GM19238 (cell line): ENCODE results near the gene PFDN2.
A peak's percentile ranks its signal among the peaks of the same experiment; 100 is the strongest.
"Not testable (repeated sequence)": the region's sequence is repeated elsewhere in the genome, so short reads cannot be mapped to it uniquely, and the experiment has no call there.

Experiments
- DNase-seq: peaks from one replicate; pipeline ENCODE4 v3.0.0; 2011; ENCODE audit warnings: low spot score; ENCODE audit not compliant: insufficient read length

Gene PFDN2

DNA sequence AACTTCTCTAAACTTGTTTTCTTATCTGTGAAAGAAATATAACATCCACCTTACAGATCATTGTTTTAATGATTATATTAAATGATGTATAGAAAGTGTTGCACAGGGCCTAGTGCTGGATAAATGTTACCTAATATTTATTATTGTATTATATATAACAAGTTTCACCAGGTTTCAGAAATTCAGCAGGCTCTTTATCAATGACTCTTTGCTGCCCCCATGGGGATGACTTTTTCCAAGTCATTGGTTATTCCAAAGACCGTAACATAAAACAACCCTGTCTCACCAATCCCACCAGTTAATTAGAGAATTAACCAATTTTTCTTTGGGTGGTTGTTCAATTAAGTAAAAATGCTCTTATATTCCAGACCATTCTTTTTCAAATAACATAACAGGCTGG, 21.9 kb upstream of the PFDN2 start:
- DNase-seq: no peak

DNA sequence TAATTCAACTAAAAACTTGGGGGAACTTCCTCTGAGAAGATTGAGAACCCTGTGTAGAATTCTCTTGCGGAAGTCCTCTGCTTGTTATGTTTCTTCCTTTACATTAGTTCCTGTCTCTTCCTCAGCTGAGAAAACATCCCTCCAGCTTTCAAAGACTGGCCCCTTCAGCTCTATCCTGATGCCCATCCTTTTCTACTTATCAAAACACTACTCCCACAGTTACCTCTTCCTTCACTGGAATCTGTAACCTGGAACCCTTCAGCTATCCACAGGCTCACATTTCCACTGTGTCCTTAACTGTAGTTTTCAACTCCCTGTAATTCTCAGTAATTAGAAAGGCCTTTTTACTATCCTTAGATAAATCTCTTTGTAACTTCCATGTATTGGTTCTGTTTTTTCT, 20.6 kb upstream of the PFDN2 start:
- DNase-seq: no peak

DNA sequence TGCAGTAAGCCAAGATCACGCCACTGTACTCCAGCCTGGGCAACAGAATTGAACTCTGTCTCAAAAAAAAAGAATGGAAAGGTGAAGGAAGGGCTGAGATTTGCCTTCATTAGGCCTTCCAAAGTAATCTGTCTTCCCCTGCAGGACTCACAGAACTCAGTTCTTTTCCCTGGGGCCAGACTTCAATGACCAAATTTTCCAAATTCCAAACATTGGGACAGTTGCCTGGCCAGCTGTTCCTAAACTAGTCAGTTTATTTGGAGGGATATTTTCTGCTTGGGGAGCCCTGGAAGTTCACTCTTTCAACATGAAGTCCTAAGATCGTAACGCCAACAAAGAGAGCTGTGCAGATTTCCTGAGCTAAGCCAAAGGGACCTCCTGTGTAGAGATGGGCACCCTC, 20.0 kb upstream of the PFDN2 start:
- no peak for DNase-seq

DNA sequence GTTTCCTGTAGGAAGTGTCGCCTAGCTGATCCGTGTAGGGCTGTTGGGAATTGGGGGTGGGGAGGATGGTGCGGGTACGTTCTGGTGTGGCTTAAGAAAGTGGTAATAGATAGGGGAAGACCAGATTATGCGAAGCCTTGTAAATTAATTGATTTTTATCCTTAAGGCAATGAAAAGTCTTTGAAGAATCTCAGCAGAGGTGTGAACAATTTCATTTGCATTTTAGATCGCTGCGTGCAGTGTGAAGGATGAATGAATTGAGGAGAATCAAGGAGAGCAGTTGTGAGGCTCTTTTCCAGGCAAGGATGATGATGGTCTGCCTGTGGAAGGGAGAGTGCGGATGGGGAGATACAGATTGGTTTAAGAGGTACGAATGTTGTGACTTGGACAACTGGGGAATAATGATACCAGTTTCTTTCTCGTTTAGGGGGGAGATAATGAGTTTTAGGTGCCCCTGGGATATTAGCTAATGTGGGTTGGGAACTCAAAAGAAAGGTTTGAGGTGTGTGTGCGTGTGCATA, 15.4 kb upstream of the PFDN2 start:
- DNase-seq: no peak

DNA sequence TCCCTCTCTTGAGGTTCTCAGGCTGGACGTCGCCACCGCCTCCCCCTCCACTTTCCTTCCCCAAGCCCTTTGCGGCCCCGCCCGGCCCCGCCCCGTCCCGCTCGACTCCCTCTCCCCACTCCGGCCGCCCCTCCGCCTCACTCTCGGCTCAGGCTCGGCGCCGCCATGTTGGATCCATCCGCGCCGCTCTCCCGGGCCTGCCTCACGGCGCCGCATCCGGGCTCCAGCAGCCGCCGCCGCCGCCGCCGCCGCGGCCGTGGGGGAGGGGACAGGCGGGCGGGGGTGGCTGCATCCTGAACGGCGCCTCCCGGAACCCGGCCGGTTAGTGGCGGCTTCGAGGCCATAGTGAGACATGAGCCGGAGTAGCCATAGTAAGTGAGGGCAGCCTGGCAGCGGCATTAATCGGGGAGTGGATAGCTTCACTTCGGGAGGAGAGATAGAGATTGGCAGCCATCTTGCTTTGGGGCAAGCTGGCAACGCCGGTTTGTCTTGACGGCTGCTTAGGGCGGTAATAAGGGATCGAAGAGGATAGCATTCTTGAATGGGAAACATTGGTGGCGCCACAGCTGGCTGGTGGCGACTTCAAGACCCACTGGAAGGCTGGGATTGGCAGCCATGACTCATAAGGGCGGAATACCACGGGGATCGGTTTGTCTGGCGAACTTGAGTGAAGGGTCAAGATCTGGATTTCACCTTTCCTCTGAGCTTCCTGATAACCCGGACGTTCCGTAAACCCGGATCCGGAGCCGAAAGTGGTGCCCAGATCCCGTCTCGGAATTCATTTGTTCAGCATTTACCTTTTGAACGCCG, 14.8 kb upstream of the PFDN2 start, which contains the start of gene DEDD:
TSS of gene DEDD (minus strand) at position 258 of the 810 bp plus-strand sequence. CDS start 8,205 bp downstream, outside the sequence.
- DNase-seq: peak; percentile 91

DNA sequence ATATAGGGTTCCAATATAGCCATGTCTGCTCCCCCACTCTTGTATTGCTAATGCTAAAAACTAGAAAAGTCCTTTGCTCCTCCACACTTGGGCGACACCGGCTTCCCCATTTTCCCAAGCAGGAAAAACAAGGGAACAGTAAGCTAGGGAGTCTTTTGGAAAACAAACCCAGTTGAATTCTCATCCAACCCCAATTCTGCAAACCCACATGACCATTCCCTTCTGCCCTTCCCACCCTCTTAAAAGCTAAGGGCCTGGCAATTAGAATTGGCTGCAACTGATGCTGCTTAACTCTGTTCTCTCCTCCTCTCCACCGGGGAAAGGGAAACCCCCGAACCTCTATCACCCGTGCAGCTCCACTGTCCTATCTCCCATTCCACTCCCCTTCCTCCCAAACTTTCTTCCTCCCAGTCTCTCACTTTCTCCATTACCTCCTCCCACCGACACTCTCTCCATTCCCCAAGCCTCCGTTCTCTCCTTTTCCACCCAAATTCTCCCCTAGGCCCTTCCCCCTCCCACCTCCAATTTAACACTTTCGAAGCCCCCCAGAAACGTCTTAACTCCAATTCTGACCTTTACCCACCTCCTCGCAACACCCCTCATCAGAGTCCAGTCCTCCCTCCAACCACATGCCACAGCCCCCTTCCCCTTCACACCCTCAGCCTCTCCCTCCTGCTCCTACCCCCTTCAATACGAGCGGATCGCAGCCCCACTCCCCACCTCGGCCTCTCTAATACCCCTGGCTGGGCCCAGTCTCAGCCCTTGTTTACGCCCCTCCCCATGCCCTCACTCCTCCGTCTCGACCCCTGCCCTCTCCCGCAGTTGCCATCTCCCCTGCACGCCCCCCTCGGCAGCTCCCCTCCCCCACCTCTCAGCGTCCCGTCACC, 13.9 kb upstream of the PFDN2 start:
- DNase-seq: peak; percentile 27

DNA sequence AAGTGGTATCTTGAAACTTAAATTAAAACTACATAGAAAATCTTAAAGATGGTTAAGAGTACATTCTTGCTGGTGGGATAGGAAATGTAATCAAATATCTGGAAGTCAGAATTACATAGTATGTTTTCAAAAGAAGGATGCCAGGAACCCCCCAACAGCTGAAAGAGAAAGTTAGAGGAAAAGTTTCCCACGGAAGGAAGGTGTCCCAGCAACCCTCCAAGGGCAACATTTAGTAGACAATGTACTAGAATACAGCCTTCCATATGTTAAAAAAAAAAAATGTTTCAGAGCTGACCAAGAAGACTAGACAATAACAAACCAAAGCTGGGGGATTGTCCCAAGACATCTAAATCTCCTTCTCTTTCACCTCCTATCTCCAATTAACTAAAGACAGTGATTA, 12.4 kb upstream of the PFDN2 start:
- DNase-seq: no peak

DNA sequence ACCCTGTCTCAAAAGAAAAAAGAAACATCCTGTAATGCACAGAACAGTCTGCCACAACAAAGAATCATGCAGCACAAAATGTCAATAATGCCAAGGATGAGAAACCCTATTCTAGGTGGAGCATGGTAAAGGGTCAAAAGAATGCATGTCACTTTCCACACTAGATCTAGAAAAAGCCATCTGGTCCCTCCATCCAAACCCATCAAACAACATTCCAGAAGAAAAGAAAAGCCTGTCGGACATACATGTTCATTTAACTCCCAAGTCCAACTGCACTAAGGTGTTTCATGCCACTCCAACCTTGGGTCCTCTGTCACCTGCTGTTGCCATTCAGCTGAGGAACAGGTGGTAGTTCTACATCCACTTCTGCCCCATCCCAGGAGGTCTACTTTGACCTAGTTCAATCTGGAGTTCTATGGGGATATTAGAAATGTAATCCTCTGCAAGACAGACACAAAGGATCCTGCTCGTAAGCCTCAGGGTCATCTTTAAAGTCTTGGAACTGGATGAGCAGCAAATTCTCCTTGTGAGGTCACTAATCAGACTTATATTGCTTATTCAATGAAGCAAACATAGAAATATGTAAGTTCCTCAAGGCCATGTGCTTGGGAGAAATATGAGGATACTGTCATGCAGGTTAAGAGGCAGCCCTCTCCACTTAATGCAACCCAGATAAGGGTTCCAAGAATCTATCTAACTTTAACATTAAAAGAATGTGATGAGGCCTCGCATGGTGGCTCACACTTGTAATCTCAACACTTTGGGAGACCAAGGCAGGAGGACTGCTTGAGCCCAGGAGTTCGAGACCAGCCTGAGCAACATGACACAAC, 11.0 kb upstream of the PFDN2 start:
- DNase-seq: no peak

DNA sequence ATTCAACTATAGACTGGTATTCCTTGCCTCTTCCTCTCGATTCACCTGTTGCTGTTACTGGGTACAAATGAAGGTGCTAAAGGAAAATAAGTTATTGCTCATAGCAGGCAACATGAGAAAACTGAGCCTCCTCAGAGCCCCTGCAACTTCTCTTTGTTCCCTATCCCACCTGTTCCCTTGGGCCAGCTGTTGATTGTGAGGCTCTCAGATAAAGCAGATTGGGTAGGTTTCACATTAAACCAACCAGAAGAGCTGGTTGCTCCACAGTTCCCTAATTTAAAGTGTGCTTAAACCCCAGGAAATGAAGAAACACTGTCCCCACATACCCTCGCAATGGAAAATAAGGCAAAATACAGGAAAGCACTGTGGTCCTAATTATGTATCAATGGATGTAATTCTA, 9.8 kb upstream of the PFDN2 start:
- DNase-seq: no peak

DNA sequence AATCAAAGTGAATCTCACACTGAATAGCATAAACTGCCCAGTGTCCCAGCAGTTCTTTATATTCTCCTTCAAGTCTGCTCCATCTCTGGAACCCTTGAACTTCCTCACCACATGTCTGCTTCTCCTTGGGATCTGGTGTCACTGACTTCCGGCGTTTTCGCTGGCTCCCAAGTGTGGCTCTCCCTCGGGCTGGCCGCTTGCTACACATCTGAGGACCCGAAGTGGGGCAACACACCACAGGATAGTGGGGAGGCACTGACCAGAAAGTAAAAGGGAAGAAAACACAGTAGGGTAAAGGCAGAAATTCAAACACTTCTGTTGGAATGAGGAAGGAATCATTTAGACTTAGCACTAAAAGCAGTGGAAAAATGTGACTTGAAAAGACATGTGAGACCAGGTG, 5.1 kb upstream of the PFDN2 start:
- DNase-seq: no peak

DNA sequence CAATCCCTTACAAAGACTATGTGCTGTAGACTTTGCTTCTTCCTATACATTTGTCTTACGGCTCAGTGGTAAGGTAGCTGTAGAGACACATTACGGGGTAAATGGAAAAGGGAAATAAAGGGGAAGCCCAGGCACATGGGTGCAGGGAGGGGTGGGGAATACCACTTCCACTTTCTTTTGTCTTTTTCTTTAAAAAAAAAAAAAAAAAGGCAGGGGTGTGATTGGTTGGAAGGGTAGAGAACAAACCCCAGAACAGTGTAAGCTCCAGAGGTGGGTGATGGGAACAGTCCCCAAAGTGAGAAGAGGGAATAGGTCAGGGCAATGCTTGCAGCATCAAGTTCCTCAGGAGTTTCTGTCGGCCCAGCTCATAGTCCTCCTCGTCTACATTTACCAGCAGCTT, 4.0 kb upstream of the PFDN2 start:
- DNase-seq: no peak

DNA sequence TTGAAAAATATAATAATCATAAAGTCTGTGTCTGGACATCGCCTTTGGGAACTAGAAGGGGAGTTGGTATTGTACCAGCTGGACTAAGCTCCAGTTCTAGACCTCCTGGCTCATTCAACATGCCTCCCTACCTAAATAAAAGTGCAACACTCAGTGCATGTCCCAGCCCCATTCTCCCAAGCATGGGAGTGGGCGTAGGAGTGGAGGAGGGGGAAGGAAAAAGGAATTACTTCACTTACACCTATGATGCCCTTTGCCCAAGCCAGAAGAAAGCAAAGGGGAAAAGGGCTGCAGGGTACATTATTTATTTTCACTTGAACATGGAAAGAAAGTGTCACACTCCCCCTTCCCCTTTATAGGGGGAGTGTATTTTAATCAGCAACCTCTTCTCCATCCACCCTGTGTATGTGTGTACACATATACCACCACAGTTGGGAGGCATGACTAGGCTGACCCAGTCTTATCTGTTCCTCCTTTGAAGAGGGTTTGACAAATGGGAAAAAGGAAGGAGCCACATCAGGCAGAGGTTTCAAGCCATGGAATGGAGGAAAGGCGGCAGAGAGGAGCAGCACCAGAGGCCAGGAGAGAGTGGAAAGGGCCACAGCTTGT, 3.3 kb upstream of the PFDN2 start:
- DNase-seq: no peak

DNA sequence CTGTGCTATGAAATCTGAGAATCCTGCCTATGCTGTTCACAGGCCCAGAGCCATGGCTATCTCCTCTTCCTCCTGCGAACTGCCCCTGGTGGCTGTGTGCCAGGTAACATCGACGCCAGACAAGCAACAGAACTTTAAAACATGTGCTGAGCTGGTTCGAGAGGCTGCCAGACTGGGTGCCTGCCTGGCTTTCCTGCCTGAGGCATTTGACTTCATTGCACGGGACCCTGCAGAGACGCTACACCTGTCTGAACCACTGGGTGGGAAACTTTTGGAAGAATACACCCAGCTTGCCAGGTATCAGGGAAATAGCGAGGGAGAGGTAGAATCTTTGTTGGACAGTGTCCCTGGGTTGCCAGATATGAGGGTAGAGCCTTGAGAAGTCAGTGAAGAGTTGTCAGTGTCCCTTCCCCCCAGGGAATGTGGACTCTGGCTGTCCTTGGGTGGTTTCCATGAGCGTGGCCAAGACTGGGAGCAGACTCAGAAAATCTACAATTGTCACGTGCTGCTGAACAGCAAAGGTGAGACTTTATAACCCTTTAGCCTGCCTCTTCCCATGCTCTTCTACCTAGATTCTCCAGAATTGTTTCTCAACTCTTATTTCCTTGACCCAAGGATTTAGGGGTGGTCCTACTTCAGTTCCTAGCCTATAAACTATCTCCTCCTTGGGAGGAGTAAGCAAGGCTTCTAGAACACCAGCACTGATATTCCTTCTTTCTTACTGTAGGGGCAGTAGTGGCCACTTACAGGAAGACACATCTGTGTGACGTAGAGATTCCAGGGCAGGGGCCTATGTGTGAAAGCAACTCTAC, 1.5 kb upstream of the PFDN2 start:
- peak; percentile 60 for DNase-seq

DNA sequence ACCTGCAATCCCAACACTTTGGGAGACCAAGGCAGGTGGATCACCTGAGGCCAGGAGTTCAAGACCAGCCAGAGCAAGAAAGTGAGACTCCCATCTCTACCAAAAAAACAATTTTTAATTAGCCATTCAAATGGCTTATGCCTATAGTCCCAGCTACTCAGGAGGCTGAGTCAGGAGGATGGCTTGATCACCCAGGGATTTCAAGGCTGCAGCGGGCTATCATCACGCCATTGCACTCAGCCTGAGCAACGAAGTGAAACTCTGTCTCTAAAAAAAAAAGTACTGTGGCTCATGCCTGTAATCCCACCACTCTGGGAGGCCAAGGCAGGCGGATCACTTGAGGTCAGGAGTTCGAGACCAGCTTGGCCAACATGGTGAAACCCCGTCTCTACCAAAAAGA, 1.9 kb downstream of the PFDN2 start:
- DNase-seq: not testable (repeated sequence)

DNA sequence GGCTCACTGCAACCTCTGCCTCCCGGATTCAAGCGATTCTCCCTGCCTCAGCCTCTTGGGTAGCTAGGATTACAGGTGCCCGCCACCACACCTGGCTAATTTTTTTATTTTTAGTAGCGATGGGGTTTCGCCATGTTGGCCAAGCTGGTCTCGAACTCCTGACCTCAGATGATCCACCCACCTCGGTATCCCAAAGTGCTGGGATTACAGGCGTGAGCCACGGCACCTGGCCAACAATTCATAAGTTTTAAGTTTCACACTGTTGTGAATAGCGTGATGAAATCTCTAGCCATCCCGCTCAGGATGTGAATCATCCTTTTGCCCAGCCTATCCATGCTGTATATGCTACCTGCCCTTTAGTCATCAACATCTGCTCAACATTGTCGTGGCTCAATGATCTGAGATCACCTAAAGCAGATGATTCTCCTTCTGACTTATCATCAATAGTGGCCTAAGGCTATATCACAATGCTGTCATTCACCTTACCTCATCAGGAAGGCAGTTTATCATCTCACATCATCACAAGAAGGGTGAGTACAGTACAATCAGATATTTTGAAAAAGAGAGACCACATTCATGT, 2.6 kb downstream of the PFDN2 start:
- no peak for DNase-seq

DNA sequence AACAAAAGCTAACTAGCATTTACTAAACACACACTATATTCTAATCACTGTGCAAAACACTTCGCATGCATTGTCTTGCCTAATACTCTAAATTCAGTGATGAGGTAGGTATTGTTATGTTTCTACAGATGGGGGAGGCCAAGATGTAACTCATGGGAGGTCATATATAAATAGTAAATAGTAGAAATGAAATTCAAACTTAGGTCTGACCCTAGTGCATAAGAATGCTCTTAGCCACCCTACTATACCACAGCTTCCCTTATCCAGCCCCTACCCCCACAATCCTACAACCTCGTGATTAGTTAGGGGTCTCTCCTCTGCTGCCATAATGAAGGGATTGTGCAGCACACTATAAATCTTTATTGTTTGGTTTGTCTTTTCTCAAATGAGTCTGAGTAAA, 3.3 kb downstream of the PFDN2 start:
- DNase-seq: no peak

DNA sequence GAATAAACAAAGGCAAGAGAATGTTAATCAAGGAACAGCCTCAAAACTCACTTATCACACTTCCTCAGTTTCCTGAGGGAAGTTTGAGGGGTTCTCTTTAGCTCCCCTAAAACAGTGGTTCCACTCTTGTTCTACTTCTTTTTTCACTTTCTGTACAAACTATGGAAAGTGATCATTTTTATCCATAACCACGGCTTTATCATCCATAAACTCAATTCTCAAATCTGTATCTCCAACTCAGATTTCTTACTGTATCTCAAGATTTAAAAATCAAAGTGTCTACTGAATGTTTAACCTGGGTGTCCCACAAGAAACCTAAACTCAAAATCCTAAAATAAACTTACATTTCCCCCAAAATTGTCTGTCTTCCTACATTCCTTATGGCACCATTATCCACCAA, 3.9 kb downstream of the PFDN2 start:
- no peak for DNase-seq

DNA sequence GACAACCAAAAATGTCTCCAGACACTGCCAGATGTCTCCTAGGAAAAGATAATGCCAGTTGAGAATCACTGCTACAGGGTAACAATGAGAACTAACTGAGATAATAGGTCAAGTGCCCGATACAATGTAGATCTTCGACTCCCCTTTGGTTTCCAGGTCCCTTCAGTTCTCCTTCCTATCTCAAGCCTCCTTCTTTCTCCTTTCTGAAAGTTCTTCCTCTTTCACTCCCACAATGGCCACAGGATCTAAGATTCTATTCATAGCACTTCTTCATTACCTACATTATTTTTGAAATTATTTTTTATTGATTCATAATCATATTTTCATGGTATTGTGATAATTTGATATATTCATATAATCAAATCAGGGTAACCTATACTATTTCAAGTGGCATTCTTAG, 6.3 kb downstream of the PFDN2 start:
- no peak for DNase-seq

DNA sequence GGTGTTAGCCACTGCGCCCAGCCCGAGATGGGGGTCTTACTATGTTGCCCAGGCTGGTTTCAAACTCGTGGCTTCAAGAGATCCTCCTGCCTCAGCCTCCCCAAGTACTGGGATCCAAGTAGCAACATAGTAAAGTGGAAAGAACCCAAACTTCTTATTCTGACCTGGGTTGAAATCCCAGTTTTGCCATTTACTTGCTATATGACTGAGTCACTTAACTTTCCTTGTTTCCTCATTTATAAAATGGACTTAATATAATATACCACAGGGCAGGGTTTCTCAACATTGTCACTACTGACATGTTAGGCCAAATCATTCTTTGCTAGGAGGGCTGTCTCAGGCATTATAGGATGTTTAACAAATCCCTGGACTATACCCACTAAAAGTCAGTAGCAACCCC, 6.7 kb downstream of the PFDN2 start:
- no peak for DNase-seq

DNA sequence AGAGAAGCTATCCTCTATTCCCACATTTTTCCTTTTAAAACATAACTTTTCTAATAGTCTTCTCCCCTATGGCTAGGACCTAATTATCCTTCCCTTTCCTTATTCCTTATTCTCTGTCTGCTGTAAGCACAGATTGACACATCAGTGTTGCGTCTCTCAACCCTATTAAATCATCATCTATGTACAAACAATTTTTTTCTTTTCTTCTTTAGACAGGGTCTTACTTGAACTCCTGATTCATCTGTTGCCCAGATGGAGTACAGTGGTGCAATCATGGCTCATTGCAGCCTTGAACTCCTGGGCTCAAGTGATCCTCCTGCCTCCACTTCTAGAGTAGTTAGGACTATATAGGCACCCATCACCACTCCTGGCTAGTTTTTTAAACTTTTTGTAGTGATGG, 11.4 kb downstream of the PFDN2 start:
- no peak for DNase-seq
